Uterus (tissue), 2 donors: ENCODE measurements around the gene MLF1.

ENCODE experiments used
- POLR2A ChIP-seq, 2 donors: fragments of 450-650 bp; IDR thresholded peaks; one replicate each; pipeline ENCODE4 v1.6.1; 2016; ENCODE audit warnings: antibody characterized with exemption in 2 of 2, mild to moderate bottlenecking in 1 of 2, moderate library complexity in 1 of 2
- TF ChIP-seq, protein P1 (sequence below), 4 experiments: fragments of 200-600 bp in 2 of 4; fragments of 450-650 bp in 2 of 4; sonication (generic) in 2 of 4; IDR thresholded peaks; one replicate each; pipeline ENCODE4 v1.5.1; 2016 to 2019; ENCODE audit warnings: antibody characterized with exemption in 4 of 4, mild to moderate bottlenecking in 2 of 4, moderate library complexity in 1 of 4

DNA sequence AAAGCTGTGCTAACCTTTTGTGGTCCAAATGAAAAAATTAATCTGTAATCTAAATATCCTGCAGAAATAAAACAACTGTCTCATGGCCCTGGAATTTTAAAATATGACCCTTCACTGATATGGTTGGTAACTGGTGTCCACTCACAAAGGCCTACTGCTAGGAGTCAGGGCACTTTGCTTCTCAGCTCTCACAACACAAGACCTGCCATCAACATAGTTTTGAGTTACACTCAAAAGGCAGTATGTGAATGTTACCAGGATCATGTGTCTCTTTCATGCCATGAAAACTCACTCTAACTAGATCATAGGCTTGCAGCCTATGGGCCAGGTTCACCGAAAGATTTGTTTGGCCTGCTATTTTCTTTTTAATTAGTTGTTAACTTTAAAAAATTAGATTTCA lies 10.0 kb upstream of the MLF1 start:
- TF ChIP-seq, protein P1, sequence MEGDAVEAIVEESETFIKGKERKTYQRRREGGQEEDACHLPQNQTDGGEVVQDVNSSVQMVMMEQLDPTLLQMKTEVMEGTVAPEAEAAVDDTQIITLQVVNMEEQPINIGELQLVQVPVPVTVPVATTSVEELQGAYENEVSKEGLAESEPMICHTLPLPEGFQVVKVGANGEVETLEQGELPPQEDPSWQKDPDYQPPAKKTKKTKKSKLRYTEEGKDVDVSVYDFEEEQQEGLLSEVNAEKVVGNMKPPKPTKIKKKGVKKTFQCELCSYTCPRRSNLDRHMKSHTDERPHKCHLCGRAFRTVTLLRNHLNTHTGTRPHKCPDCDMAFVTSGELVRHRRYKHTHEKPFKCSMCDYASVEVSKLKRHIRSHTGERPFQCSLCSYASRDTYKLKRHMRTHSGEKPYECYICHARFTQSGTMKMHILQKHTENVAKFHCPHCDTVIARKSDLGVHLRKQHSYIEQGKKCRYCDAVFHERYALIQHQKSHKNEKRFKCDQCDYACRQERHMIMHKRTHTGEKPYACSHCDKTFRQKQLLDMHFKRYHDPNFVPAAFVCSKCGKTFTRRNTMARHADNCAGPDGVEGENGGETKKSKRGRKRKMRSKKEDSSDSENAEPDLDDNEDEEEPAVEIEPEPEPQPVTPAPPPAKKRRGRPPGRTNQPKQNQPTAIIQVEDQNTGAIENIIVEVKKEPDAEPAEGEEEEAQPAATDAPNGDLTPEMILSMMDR (IDR thresholded peaks at IDR 0.05): no peak
- TF ChIP-seq POLR2A (IDR thresholded peaks at IDR 0.05): no peak
